ENCODE data around the gene NSUN4. TPM values are rescaled to one million over a fixed set of nuclear protein-coding genes. Genes with fewer than 3 reads are reported as not detected.
"Not testable (repeated sequence)": the region's sequence is repeated elsewhere in the genome, so short reads cannot be mapped to it uniquely, and the experiment has no call there.

Gene NSUN4
- total RNA-seq, 1 donor from 2014 or later, result 16.9 TPM

DNA sequence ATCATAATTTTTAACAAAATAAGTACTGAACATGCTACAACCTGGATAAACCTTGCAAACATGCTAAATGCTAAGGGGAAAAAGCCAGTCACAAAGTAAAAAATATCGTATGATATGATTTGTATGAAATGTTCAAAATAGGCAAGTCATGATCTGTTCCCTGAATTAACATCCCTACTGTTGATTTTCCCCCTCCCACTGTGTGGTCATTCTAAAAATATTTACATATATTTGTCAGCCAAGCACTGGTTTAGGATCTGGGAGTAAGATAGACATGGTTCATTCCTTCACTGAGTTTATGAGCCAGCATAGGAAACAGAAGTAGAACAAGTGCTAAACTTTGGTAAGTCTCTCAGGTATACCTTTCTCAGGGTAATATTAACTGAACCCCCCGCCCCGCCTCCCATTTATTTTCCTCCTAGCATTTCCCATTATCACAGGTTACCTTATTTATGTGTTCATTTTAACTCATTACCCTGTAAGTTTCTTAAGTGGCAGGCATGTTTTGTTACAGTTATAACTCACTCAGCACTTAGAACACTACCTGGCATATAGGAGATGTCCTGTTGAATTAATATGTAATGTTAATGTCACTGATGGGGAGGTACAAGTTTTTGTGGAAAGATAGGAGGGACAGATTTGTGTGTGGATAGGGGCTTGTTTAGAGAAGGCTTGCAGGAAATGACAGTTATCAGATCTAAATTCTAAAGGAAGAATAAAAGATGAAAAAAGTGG, 24.8 kb upstream of the NSUN4 start:
- Histone ChIP-seq H3K27ac (ENCODE audit: low read depth, low read length) (peak overlapping the region; percentile 54), H3K27me3 (ENCODE audit: insufficient read depth, low read length) (no peaks in the 10 kb centered on the region), H3K9me3 (ENCODE audit: insufficient read depth, low read depth, low read length) (no peaks in the 10 kb centered on the region), H3K36me3 (ENCODE audit: insufficient read depth, low read length) (peaks cover 25% of the 10 kb centered on the region), H3K4me3 (ENCODE audit: insufficient read depth, low read depth, low read length) (no peak overlapping the region), H2AFZ (ENCODE audit: low read depth, low read length) (no peak overlapping the region), H3K9ac (ENCODE audit: low read length) (peak overlapping the region; percentile 7), H3K4me1 (ENCODE audit: insufficient read depth, low read length) (peaks cover 3% of the 10 kb centered on the region), H4K20me1 (ENCODE audit: insufficient read depth, low read length) (no peaks in the 10 kb centered on the region), H3K79me2 (ENCODE audit: insufficient read depth, low read length) (no peaks in the 10 kb centered on the region), H3K4me2 (ENCODE audit: low read length) (peak overlapping the region; percentile 24)
- no peaks in the 10 kb centered on the region for H3K27me3 Mint-ChIP-seq (ENCODE audit: low read depth, unreplicated experiment)
- H3K4me3 Mint-ChIP-seq (ENCODE audit: unreplicated experiment), result no peak overlapping the region
- H3K9me3 Mint-ChIP-seq (ENCODE audit: unreplicated experiment), result no peaks in the 10 kb centered on the region
- TF ChIP-seq, protein P1, sequence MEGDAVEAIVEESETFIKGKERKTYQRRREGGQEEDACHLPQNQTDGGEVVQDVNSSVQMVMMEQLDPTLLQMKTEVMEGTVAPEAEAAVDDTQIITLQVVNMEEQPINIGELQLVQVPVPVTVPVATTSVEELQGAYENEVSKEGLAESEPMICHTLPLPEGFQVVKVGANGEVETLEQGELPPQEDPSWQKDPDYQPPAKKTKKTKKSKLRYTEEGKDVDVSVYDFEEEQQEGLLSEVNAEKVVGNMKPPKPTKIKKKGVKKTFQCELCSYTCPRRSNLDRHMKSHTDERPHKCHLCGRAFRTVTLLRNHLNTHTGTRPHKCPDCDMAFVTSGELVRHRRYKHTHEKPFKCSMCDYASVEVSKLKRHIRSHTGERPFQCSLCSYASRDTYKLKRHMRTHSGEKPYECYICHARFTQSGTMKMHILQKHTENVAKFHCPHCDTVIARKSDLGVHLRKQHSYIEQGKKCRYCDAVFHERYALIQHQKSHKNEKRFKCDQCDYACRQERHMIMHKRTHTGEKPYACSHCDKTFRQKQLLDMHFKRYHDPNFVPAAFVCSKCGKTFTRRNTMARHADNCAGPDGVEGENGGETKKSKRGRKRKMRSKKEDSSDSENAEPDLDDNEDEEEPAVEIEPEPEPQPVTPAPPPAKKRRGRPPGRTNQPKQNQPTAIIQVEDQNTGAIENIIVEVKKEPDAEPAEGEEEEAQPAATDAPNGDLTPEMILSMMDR (IDR thresholded peaks at IDR 0.05; ENCODE audit: insufficient read depth, low read depth, low read length), result no peak
- TF ChIP-seq EZH2 (IDR thresholded peaks at IDR 0.05; ENCODE audit: insufficient read depth, low read length), result no peak
- H3K27ac Mint-ChIP-seq (ENCODE audit: unreplicated experiment), result peak overlapping the region; percentile 63
- DNase-seq (ENCODE audit: low read depth) (peak; percentile 52), FAIRE-seq (no peak)
- peaks cover 3% of the 10 kb centered on the region for H3K4me1 Mint-ChIP-seq (ENCODE audit: low read depth, unreplicated experiment)
- peaks cover 2% of the 10 kb centered on the region for H3K36me3 Mint-ChIP-seq (ENCODE audit: low read depth, unreplicated experiment)

DNA sequence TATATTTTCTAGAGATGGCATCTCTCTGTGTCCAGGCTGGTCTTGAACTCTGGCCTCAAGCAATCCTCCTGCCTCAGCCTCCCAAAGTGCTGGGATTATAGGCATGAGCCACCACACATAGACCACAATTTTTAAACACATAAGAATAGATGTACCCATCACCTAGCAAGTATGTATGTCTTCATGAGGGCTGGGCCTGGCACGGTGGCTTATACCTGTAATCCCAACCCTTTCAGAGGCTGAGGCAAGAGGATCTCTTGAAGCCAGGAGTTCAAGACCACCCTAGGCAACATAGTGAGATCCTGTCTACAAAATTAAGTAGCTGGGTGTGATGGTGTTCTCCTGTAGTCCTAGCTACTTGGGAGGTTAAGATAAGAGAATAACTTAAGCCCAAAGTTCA, 23.3 kb upstream of the NSUN4 start:
- no peaks in the 10 kb centered on the region for H3K79me2 ChIP-seq (ENCODE audit: insufficient read depth, low read length)
- FAIRE-seq, result no peak
- H3K9ac ChIP-seq (ENCODE audit: low read length), result no peak overlapping the region
- peaks cover 21% of the 10 kb centered on the region for H3K36me3 ChIP-seq (ENCODE audit: insufficient read depth, low read length)
- H3K4me3 Mint-ChIP-seq (ENCODE audit: unreplicated experiment), result no peak overlapping the region
- H2AFZ ChIP-seq (ENCODE audit: low read depth, low read length), result no peak overlapping the region
- H3K9me3 ChIP-seq (ENCODE audit: insufficient read depth, low read depth, low read length), result no peaks in the 10 kb centered on the region
- no peaks in the 10 kb centered on the region for H3K27me3 ChIP-seq (ENCODE audit: insufficient read depth, low read length)
- peaks cover 2% of the 10 kb centered on the region for H3K36me3 Mint-ChIP-seq (ENCODE audit: low read depth, unreplicated experiment)
- H3K27ac Mint-ChIP-seq (ENCODE audit: unreplicated experiment), result no peak overlapping the region
- H3K4me2 ChIP-seq (ENCODE audit: low read length), result no peak overlapping the region
- H3K4me1 ChIP-seq (ENCODE audit: insufficient read depth, low read length), result peaks cover 3% of the 10 kb centered on the region
- no peak overlapping the region for H3K4me3 ChIP-seq (ENCODE audit: insufficient read depth, low read depth, low read length)
- no peak overlapping the region for H3K27ac ChIP-seq (ENCODE audit: low read depth, low read length)
- peaks cover 3% of the 10 kb centered on the region for H3K4me1 Mint-ChIP-seq (ENCODE audit: low read depth, unreplicated experiment)
- H3K9me3 Mint-ChIP-seq (ENCODE audit: unreplicated experiment), result no peaks in the 10 kb centered on the region
- no peaks in the 10 kb centered on the region for H4K20me1 ChIP-seq (ENCODE audit: insufficient read depth, low read length)
- DNase-seq (ENCODE audit: low read depth), result no peak
- no peaks in the 10 kb centered on the region for H3K27me3 Mint-ChIP-seq (ENCODE audit: low read depth, unreplicated experiment)
- TF ChIP-seq EZH2 (IDR thresholded peaks at IDR 0.05; ENCODE audit: insufficient read depth, low read length), result no peak
- TF ChIP-seq, protein P1 (IDR thresholded peaks at IDR 0.05; ENCODE audit: insufficient read depth, low read depth, low read length), result no peak

DNA sequence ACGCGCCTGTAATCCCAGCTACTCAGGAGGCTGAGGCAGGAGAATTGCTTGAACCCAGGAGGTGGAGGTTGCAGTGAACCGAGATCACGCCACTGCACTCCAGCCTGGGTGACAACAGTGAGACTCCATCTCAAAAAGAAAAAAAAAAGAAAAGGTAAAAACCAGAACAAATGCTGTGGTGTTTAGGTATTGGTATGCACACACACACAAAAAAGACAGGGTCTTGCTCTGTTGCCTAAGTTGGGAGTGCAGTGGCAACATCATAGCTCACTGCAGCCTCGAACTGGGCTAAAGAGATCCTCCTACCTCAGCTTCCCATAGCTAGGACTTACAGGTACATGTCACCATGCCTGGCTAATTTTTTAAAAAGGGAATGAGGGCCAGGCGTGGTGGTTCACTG, 21.3 kb upstream of the NSUN4 start:
- DNase-seq (ENCODE audit: low read depth); H3K4me2 ChIP-seq (ENCODE audit: low read length); H3K4me1 ChIP-seq (ENCODE audit: insufficient read depth, low read length); H3K4me1 Mint-ChIP-seq (ENCODE audit: low read depth, unreplicated experiment); H3K4me3 Mint-ChIP-seq (ENCODE audit: unreplicated experiment); H3K27ac ChIP-seq (ENCODE audit: low read depth, low read length); H3K9me3 Mint-ChIP-seq (ENCODE audit: unreplicated experiment); H3K4me3 ChIP-seq (ENCODE audit: insufficient read depth, low read depth, low read length); H3K9me3 ChIP-seq (ENCODE audit: insufficient read depth, low read depth, low read length); H3K79me2 ChIP-seq (ENCODE audit: insufficient read depth, low read length); H2AFZ ChIP-seq (ENCODE audit: low read depth, low read length); H3K27me3 Mint-ChIP-seq (ENCODE audit: low read depth, unreplicated experiment); H4K20me1 ChIP-seq (ENCODE audit: insufficient read depth, low read length); H3K27ac Mint-ChIP-seq (ENCODE audit: unreplicated experiment); FAIRE-seq; H3K36me3 Mint-ChIP-seq (ENCODE audit: low read depth, unreplicated experiment); H3K9ac ChIP-seq (ENCODE audit: low read length); H3K36me3 ChIP-seq (ENCODE audit: insufficient read depth, low read length); H3K27me3 ChIP-seq (ENCODE audit: insufficient read depth, low read length): not testable (repeated sequence)

DNA sequence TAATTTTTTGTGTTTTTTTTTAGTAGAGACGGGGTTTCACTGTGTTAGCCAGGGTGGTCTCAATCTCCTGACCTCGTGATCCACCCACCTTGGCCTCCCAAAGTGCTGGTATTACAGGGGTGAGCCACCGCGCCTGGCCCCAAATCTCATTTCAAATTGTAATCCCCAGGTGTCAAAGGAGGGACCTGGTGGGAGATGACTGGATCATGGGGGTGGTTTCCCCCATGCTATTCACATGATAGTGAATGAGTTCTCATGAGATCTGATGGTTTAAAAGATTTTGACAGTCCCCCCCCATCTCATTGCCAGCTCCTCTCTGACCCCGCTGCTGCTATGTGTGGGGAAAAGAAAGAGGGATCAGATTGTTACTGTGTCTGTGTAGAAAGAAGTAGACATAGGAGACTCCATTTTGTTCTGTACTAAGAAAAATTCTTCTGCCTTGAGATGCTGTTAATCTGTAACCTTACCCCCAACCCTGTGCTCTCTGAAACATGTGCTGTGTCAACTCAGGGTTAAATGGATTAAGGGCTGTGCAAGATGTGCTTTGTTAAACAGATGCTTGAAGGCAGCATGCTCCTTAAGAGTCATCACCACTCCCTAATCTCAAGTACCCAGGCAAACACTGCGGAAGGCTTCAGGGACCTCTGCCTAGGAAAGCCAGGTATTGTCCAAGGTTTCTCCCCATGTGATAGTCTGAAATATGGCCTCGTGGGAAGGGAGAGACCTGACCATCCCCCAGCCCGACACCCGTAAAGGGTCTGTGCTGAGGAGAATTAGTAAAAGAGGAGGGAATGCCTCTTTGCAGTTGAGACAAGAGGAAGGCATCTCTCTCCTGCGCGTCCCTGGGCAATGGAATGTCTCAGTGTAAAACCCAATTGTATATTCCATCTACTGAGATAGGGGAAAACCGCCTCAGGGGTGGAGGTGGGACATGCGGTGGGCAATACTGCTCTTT, 20.4 kb upstream of the NSUN4 start:
- H4K20me1 ChIP-seq (ENCODE audit: insufficient read depth, low read length); H2AFZ ChIP-seq (ENCODE audit: low read depth, low read length); H3K4me3 Mint-ChIP-seq (ENCODE audit: unreplicated experiment); DNase-seq (ENCODE audit: low read depth); H3K79me2 ChIP-seq (ENCODE audit: insufficient read depth, low read length); H3K27ac Mint-ChIP-seq (ENCODE audit: unreplicated experiment); H3K4me1 ChIP-seq (ENCODE audit: insufficient read depth, low read length); H3K4me1 Mint-ChIP-seq (ENCODE audit: low read depth, unreplicated experiment); H3K36me3 Mint-ChIP-seq (ENCODE audit: low read depth, unreplicated experiment); H3K4me2 ChIP-seq (ENCODE audit: low read length); H3K9me3 Mint-ChIP-seq (ENCODE audit: unreplicated experiment); FAIRE-seq; H3K4me3 ChIP-seq (ENCODE audit: insufficient read depth, low read depth, low read length); H3K9me3 ChIP-seq (ENCODE audit: insufficient read depth, low read depth, low read length); H3K27me3 Mint-ChIP-seq (ENCODE audit: low read depth, unreplicated experiment); H3K36me3 ChIP-seq (ENCODE audit: insufficient read depth, low read length); H3K9ac ChIP-seq (ENCODE audit: low read length); H3K27ac ChIP-seq (ENCODE audit: low read depth, low read length); H3K27me3 ChIP-seq (ENCODE audit: insufficient read depth, low read length): not testable (repeated sequence)
